Activated naive CD4-positive, alpha-beta T cell treated with anti-CD3 and anti-CD28 coated beads for 36 hours (primary cell): ENCODE results near the gene LIPC. TPM values are rescaled to one million over a fixed set of nuclear protein-coding genes. Genes with fewer than 3 reads are reported as not detected.
"Not testable (repeated sequence)": the region's sequence is repeated elsewhere in the genome, so short reads cannot be mapped to it uniquely, and the experiment has no call there.

ENCODE experiments used
- CTCF ChIA-PET: fragments of 350-600 bp; sonication (Branson Sonifier 250); formaldehyde crosslinking; loops from one replicate; lab custom pipeline; 2021; ENCODE audit warnings: antibody characterized with exemption; lab: Charles Lee
- DNase-seq: peaks from one replicate; pipeline ENCODE4 v3.0.0-alpha.2; 2020
- H3K27ac Mint-ChIP-seq: one replicate; pipeline ENCODE4 v1.8.0; 2021; ENCODE audit warnings: mild to moderate bottlenecking, mixed read lengths
- H3K27me3 Mint-ChIP-seq: one replicate; pipeline ENCODE4 v1.8.0; 2021; ENCODE audit warnings: low read depth, mixed read lengths
- H3K36me3 Mint-ChIP-seq: one replicate; pipeline ENCODE4 v1.8.0; 2021; ENCODE audit warnings: low read depth, mixed read lengths
- H3K4me1 Mint-ChIP-seq: one replicate; pipeline ENCODE4 v1.8.0; 2021; ENCODE audit warnings: low read depth, mixed read lengths
- H3K4me3 Mint-ChIP-seq: one replicate; pipeline ENCODE4 v1.8.0; 2021; ENCODE audit warnings: mild to moderate bottlenecking, moderate library complexity, mixed read lengths
- H3K9me3 Mint-ChIP-seq: one replicate; pipeline ENCODE4 v1.8.0; 2021; ENCODE audit warnings: mixed read lengths
- intact Hi-C: fragments of 100-400 bp; cut with micrococcal nuclease; formaldehyde crosslinking; loops from one replicate; pipeline ENCODE4 v1.15.1; 2023
- total RNA-seq, 2 experiments: library from RNA; stranded (reverse); gene quantifications; one replicate each; pipeline ENCODE4 v1.2.3, GENCODE V29; 2021

Gene LIPC
- total RNA-seq, 2 experiments from 2014 or later: 0.14 to 0.47 TPM

- Mint-ChIP-seq H3K27me3 (no peaks in the 10 kb centered on the region), H3K4me1 (peaks cover 9% of the 10 kb centered on the region), H3K9me3 (no peaks in the 10 kb centered on the region), H3K27ac (no peak overlapping the region), H3K36me3 (peaks cover 25% of the 10 kb centered on the region), H3K4me3 (no peak overlapping the region)
- intact Hi-C loops: no loop called here
- CTCF ChIA-PET: no interaction called here
- no peak for DNase-seq
These were observed 166.4 kb downstream of the LIPC start for GRCh38 chr15:58597943-58598828.

- Mint-ChIP-seq H3K27me3 (no peaks in the 10 kb centered on the region), H3K4me1 (peaks cover 9% of the 10 kb centered on the region), H3K4me3 (no peak overlapping the region), H3K36me3 (peaks cover 24% of the 10 kb centered on the region), H3K9me3 (no peaks in the 10 kb centered on the region), H3K27ac (no peak overlapping the region)
- CTCF ChIA-PET: no interaction called here
- DNase-seq: no peak
- intact Hi-C loops: no loop called here
These were observed 167.0 kb downstream of the LIPC start for GRCh38 chr15:58598829-58599210.

- no peak for DNase-seq
- H3K9me3 Mint-ChIP-seq: no peaks in the 10 kb centered on the region
- CTCF ChIA-PET: no interaction called here
- no peak overlapping the region for H3K27ac Mint-ChIP-seq
- no peak overlapping the region for H3K4me3 Mint-ChIP-seq
- H3K4me1 Mint-ChIP-seq: peaks cover 2% of the 10 kb centered on the region
- peaks cover 21% of the 10 kb centered on the region for H3K36me3 Mint-ChIP-seq
- no peaks in the 10 kb centered on the region for H3K27me3 Mint-ChIP-seq
- intact Hi-C loops: no loop called here
These were observed 171.0 kb downstream of the LIPC start for GRCh38 chr15:58602823-58603222.

GRCh38 chr15:58603927-58604326 lies 172.1 kb downstream of the LIPC start:
- H3K27me3 Mint-ChIP-seq, DNase-seq, H3K4me3 Mint-ChIP-seq, H3K9me3 Mint-ChIP-seq, intact Hi-C loops, H3K27ac Mint-ChIP-seq: not testable (repeated sequence)
- H3K4me1 Mint-ChIP-seq: peaks cover 11% of the 10 kb centered on the region
- H3K36me3 Mint-ChIP-seq: peaks cover 25% of the 10 kb centered on the region
- CTCF ChIA-PET: interaction anchor here (0.7 kb wide), 1 partner anchor 334 kb away, joined by 4 read pairs; no protein-coding TSS in a partner anchor

GRCh38 chr15:58604455-58604923 lies 172.7 kb downstream of the LIPC start:
- intact Hi-C loops: no loop called here
- no peaks in the 10 kb centered on the region for H3K9me3 Mint-ChIP-seq
- H3K27ac Mint-ChIP-seq: no peak overlapping the region
- peaks cover 14% of the 10 kb centered on the region for H3K4me1 Mint-ChIP-seq
- H3K36me3 Mint-ChIP-seq: peaks cover 23% of the 10 kb centered on the region
- CTCF ChIA-PET: interaction anchor here (0.6 to 1.3 kb wide), 3 partner anchors 19 to 377 kb away, joined by 3 to 4 read pairs (median 4); no protein-coding TSS in a partner anchor
- H3K27me3 Mint-ChIP-seq: no peaks in the 10 kb centered on the region
- DNase-seq: no peak
- H3K4me3 Mint-ChIP-seq: no peak overlapping the region

- H3K4me1 Mint-ChIP-seq: peaks cover 14% of the 10 kb centered on the region
- H3K9me3 Mint-ChIP-seq: no peaks in the 10 kb centered on the region
- intact Hi-C loops: no loop called here
- H3K27me3 Mint-ChIP-seq: no peaks in the 10 kb centered on the region
- CTCF ChIA-PET: no interaction called here
- H3K36me3 Mint-ChIP-seq: peaks cover 26% of the 10 kb centered on the region
- no peak for DNase-seq
- no peak overlapping the region for H3K4me3 Mint-ChIP-seq
- no peak overlapping the region for H3K27ac Mint-ChIP-seq
These were observed 174.2 kb downstream of the LIPC start for GRCh38 chr15:58605931-58606530.

- DNase-seq: no peak
- Mint-ChIP-seq H3K27ac (no peak overlapping the region), H3K4me1 (peaks cover 14% of the 10 kb centered on the region), H3K27me3 (no peaks in the 10 kb centered on the region), H3K4me3 (no peak overlapping the region), H3K9me3 (no peaks in the 10 kb centered on the region), H3K36me3 (peaks cover 26% of the 10 kb centered on the region)
- intact Hi-C loops: no loop called here
- CTCF ChIA-PET: no interaction called here
These were observed 174.8 kb downstream of the LIPC start for GRCh38 chr15:58606577-58607080.

GRCh38 chr15:58608129-58608590 lies 176.4 kb downstream of the LIPC start:
- Mint-ChIP-seq H3K4me1 (peaks cover 15% of the 10 kb centered on the region), H3K4me3 (no peak overlapping the region), H3K9me3 (no peaks in the 10 kb centered on the region), H3K27me3 (no peaks in the 10 kb centered on the region), H3K36me3 (peaks cover 24% of the 10 kb centered on the region), H3K27ac (no peak overlapping the region)
- intact Hi-C loops: no loop called here
- CTCF ChIA-PET: no interaction called here
- no peak for DNase-seq

- Mint-ChIP-seq H3K27ac (no peak overlapping the region), H3K36me3 (peaks cover 25% of the 10 kb centered on the region), H3K9me3 (no peaks in the 10 kb centered on the region)
These were observed 176.9 kb downstream of the LIPC start for GRCh38 chr15:58608711-58609110.

GRCh38 chr15:58611731-58612676 lies 180.2 kb downstream of the LIPC start:
- CTCF ChIA-PET: interaction anchor here (0.5 kb wide), 1 partner anchor 346 kb away, joined by 4 read pairs; no protein-coding TSS in a partner anchor
- Mint-ChIP-seq H3K4me3 (no peak overlapping the region), H3K27me3 (no peaks in the 10 kb centered on the region), H3K36me3 (peaks cover 47% of the 10 kb centered on the region), H3K9me3 (peaks cover 16% of the 10 kb centered on the region), H3K4me1 (peaks cover 24% of the 10 kb centered on the region), H3K27ac (no peak overlapping the region)
- intact Hi-C loops: no loop called here
- DNase-seq: no peak

More at GRCh38 chr15:58608711-58609110, 176.9 kb downstream of the LIPC start:
- intact Hi-C loops: no loop called here
- CTCF ChIA-PET: no interaction called here
- Mint-ChIP-seq H3K4me1 (peaks cover 17% of the 10 kb centered on the region), H3K27me3 (no peaks in the 10 kb centered on the region), H3K4me3 (no peak overlapping the region)
- no peak for DNase-seq

GRCh38 chr15:58616171-58616570 lies 184.4 kb downstream of the LIPC start:
- Mint-ChIP-seq H3K4me1 (peaks cover 9% of the 10 kb centered on the region), H3K9me3 (peaks cover 25% of the 10 kb centered on the region), H3K36me3 (peaks cover 60% of the 10 kb centered on the region), H3K4me3 (no peak overlapping the region), H3K27me3 (no peaks in the 10 kb centered on the region), H3K27ac (no peak overlapping the region)
- intact Hi-C loops: no loop called here
- DNase-seq: no peak
- CTCF ChIA-PET: no interaction called here
